Measurements from ENCODE around the gene KIF15.

KIF15 gene

DNA sequence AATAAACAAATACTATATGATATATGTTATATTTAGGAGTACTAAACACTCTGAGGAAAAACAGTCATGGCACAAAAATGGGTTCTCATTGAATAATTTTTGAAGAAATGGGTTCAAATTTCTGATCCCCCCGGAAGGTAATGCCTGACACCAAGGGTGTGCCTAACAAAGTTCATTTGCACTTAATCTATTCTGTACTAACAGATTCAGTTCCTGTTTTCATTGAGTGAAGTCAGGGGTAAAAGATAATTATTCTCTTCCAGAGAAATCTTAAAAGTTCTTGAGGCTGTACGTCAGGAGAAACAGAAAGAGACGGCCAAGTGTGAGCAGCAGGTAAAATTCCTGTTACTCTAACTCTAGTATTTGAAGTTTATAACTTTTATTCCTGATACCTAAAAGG, 65.6 kb downstream of the KIF15 start:
- TF ChIP-seq FOXM1 (IDR thresholded peaks at IDR 0.05; ENCODE audit: borderline replicate concordance) (no peak), ZNF384 (IDR thresholded peaks at IDR 0.05) (no peak), LEF1 (IDR thresholded peaks at IDR 0.05; ENCODE audit: borderline replicate concordance) (no peak), FOXA1 (IDR thresholded peaks at IDR 0.05) (no peak), BHLHE40 (IDR thresholded peaks at IDR 0.05; ENCODE audit: borderline replicate concordance) (no peak), FOXK2 (IDR thresholded peaks at IDR 0.05) (no peak), L3MBTL2 (conservative IDR thresholded peaks at IDR 0.05) (no peak)
- DNase-seq (ENCODE audit: extremely low spot score): no peak
- ChIA-PET CTCF (no interaction called here), POLR2A (no interaction called here)

DNA sequence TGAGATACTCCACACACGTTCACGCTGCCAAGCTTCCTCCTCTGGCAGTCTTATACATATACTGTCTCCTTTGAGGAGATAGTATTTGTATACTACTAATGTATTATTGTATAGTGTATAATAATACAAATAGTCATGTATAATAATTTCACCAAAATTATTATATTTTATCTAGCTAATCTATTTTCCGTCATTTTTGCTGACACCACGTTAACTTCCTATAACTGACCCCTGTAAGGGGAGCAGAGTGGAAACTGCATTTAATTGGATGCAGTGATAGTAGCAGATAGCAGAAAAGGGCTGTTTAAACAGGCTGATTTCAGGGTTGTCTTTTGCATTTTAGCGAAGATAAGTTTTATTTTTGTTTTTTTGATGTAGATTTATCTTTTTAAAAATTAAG, 69.6 kb downstream of the KIF15 start:
- CTCF ChIA-PET: no interaction called here
- TF ChIP-seq NFRKB (IDR thresholded peaks at IDR 0.05) (no peak), ZNF384 (IDR thresholded peaks at IDR 0.05) (no peak), HDGF (IDR thresholded peaks at IDR 0.05; ENCODE audit: borderline replicate concordance) (no peak), L3MBTL2 (conservative IDR thresholded peaks at IDR 0.05) (no peak), ELF4 (IDR thresholded peaks at IDR 0.05) (no peak), ARNT (IDR thresholded peaks at IDR 0.05) (no peak), LEF1 (IDR thresholded peaks at IDR 0.05; ENCODE audit: borderline replicate concordance) (no peak), FOXM1 (IDR thresholded peaks at IDR 0.05; ENCODE audit: borderline replicate concordance) (no peak), SP1 (IDR thresholded peaks at IDR 0.05) (no peak), FOXA1 (IDR thresholded peaks at IDR 0.05) (no peak), BHLHE40 (IDR thresholded peaks at IDR 0.05; ENCODE audit: borderline replicate concordance) (no peak), FOXK2 (IDR thresholded peaks at IDR 0.05) (no peak), TARDBP (IDR thresholded peaks at IDR 0.05) (no peak)
- TF ChIP-seq, protein P1, sequence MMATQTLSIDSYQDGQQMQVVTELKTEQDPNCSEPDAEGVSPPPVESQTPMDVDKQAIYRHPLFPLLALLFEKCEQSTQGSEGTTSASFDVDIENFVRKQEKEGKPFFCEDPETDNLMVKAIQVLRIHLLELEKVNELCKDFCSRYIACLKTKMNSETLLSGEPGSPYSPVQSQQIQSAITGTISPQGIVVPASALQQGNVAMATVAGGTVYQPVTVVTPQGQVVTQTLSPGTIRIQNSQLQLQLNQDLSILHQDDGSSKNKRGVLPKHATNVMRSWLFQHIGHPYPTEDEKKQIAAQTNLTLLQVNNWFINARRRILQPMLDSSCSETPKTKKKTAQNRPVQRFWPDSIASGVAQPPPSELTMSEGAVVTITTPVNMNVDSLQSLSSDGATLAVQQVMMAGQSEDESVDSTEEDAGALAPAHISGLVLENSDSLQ (IDR thresholded peaks at IDR 0.05): no peak
- DNase-seq (ENCODE audit: extremely low spot score): no peak
- POLR2A ChIA-PET: no interaction called here

DNA sequence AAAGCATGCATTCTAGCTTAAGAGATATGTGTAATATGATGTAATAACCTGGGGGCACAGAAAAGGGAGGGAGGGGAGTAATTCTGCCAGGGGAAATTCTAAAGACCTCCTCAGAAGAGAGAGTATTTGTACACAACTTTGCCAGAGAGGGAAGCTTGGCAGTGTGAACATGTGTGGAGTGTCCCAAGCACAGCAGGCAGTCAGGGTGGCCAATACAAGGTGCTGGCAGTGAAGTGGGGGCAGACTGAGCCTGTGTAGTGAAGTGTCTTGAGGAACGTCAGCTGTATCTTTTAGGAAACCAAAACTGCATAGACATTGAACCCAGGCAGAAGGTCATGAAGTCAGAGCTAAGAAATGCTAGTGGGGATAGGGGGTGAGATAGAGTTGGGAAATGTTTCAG, 70.4 kb downstream of the KIF15 start:
- CTCF ChIA-PET: no interaction called here
- no peak for DNase-seq (ENCODE audit: extremely low spot score)
- POLR2A ChIA-PET: no interaction called here
- TF ChIP-seq FOXK2 (IDR thresholded peaks at IDR 0.05) (no peak), ELF4 (IDR thresholded peaks at IDR 0.05) (no peak), ARNT (IDR thresholded peaks at IDR 0.05) (no peak), NFRKB (IDR thresholded peaks at IDR 0.05) (no peak), CTBP1 (IDR thresholded peaks at IDR 0.05; ENCODE audit: borderline replicate concordance) (no peak), FOXM1 (IDR thresholded peaks at IDR 0.05; ENCODE audit: borderline replicate concordance) (no peak), TARDBP (IDR thresholded peaks at IDR 0.05) (no peak), ZNF384 (IDR thresholded peaks at IDR 0.05) (no peak), SP1 (IDR thresholded peaks at IDR 0.05) (no peak), FOXA1 (IDR thresholded peaks at IDR 0.05) (no peak), LEF1 (IDR thresholded peaks at IDR 0.05; ENCODE audit: borderline replicate concordance) (no peak), BHLHE40 (IDR thresholded peaks at IDR 0.05; ENCODE audit: borderline replicate concordance) (no peak), SUZ12 (IDR thresholded peaks at IDR 0.05) (no peak)

DNA sequence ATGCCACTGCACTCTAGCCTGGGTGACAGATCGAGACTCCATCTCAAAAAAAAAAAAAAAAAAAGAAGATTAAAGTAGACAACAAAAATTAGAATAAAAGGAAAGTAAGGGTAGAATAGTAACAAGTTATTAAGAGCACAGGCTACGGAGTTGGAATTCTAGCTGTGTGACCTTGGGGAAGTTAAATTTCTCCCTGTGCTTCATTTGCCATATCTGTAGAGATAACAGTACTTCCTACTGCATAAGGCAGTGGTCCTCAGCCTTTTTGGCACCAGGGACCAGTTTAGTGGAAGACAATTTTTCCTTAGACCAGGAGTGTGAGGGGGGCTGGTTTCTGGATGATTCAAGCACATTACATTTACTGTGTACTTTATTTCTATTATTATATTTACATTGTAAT, 71.4 kb downstream of the KIF15 start:
- TF ChIP-seq BHLHE40 (IDR thresholded peaks at IDR 0.05; ENCODE audit: borderline replicate concordance) (no peak), LEF1 (IDR thresholded peaks at IDR 0.05; ENCODE audit: borderline replicate concordance) (no peak), L3MBTL2 (conservative IDR thresholded peaks at IDR 0.05) (no peak), ELF4 (IDR thresholded peaks at IDR 0.05) (no peak), NFRKB (IDR thresholded peaks at IDR 0.05) (no peak), SUZ12 (IDR thresholded peaks at IDR 0.05) (no peak), FOXM1 (IDR thresholded peaks at IDR 0.05; ENCODE audit: borderline replicate concordance) (no peak), TARDBP (IDR thresholded peaks at IDR 0.05) (no peak), FOXK2 (IDR thresholded peaks at IDR 0.05) (no peak), ZNF384 (IDR thresholded peaks at IDR 0.05) (no peak), CTBP1 (IDR thresholded peaks at IDR 0.05; ENCODE audit: borderline replicate concordance) (no peak), HDGF (IDR thresholded peaks at IDR 0.05; ENCODE audit: borderline replicate concordance) (no peak), SP1 (IDR thresholded peaks at IDR 0.05) (no peak), ARNT (IDR thresholded peaks at IDR 0.05) (no peak), FOXA1 (IDR thresholded peaks at IDR 0.05) (no peak)
- TF ChIP-seq, protein P1 (IDR thresholded peaks at IDR 0.05): no peak

DNA sequence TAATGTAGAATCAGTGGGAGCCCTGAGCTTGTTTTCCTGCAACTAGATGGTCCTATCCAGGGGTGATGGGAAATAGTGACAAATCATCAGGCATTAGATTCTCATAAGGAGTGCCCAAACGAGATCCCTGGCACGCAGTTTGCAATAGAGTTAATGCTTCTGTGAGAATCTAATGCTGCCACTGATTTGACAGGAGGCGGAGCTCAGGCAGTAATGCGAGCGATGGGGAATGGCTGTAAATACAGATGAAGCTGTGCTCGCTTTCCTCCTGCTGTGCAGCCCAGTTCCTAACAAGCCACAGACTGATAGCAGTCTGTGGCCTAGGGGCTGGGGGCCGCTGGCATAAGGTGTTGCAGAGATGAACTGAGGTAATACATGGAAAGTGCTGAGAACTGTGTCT, 71.8 kb downstream of the KIF15 start:
- ChIA-PET POLR2A (no interaction called here), CTCF (interaction anchor here (0.7 kb wide), 1 partner anchor 28 kb away, joined by 8 read pairs; the partner anchor contains the start of gene TMEM42)
- no peak for TF ChIP-seq CTBP1 (IDR thresholded peaks at IDR 0.05; ENCODE audit: borderline replicate concordance)
- TF ChIP-seq FOXA1 (IDR thresholded peaks at IDR 0.05): no peak
- no peak for TF ChIP-seq TARDBP (IDR thresholded peaks at IDR 0.05)
- TF ChIP-seq ELF4 (IDR thresholded peaks at IDR 0.05): no peak
- TF ChIP-seq, protein P1 (IDR thresholded peaks at IDR 0.05): no peak
- TF ChIP-seq ARNT (IDR thresholded peaks at IDR 0.05): no peak
- no peak for TF ChIP-seq HDGF (IDR thresholded peaks at IDR 0.05; ENCODE audit: borderline replicate concordance)
- no peak for TF ChIP-seq L3MBTL2 (conservative IDR thresholded peaks at IDR 0.05)
- TF ChIP-seq NFRKB (IDR thresholded peaks at IDR 0.05): no peak
- no peak for DNase-seq (ENCODE audit: extremely low spot score)

More for the DNA sequence above, 71.4 kb downstream of the KIF15 start:
- POLR2A ChIA-PET: no interaction called here
- CTCF ChIA-PET: interaction anchor here (0.7 kb wide), 1 partner anchor 29 kb away, joined by 8 read pairs; the partner anchor contains the start of gene TMEM42
- DNase-seq (ENCODE audit: extremely low spot score): no peak

DNA sequence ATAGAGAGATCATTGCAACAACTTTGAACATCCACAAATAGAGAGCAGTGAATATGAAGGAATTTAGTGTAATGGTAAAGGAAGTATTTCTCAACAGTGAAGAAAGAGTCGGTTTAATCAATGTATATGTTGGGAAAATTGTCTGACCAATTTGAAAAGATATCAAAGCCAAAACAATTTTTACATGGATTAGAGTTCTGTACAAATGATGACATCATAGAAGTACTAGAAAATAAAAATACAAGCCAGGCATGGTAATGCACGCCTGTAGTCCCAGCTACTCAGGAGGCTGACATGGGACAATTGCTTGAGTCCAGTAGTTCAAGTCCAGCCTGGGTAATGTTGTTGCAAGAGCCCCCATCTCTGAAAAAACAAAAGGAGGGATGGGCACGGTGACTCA, 74.1 kb downstream of the KIF15 start:
- TF ChIP-seq ARNT (IDR thresholded peaks at IDR 0.05) (no peak), HDGF (IDR thresholded peaks at IDR 0.05; ENCODE audit: borderline replicate concordance) (no peak), NFRKB (IDR thresholded peaks at IDR 0.05) (no peak), ELF4 (IDR thresholded peaks at IDR 0.05) (no peak)
- TF ChIP-seq, protein P1 (IDR thresholded peaks at IDR 0.05): no peak
- DNase-seq (ENCODE audit: extremely low spot score): no peak
- POLR2A ChIA-PET: no interaction called here
- CTCF ChIA-PET: no interaction called here
